ENCODE measurements around the gene HDAC4. TPM values are rescaled to one million over a fixed set of nuclear protein-coding genes. Genes with fewer than 3 reads are reported as not detected.

HDAC4 gene
- total and polyA plus RNA-seq, 4 donors = 2.9 to 37.2 (median 4.4) TPM

DNA sequence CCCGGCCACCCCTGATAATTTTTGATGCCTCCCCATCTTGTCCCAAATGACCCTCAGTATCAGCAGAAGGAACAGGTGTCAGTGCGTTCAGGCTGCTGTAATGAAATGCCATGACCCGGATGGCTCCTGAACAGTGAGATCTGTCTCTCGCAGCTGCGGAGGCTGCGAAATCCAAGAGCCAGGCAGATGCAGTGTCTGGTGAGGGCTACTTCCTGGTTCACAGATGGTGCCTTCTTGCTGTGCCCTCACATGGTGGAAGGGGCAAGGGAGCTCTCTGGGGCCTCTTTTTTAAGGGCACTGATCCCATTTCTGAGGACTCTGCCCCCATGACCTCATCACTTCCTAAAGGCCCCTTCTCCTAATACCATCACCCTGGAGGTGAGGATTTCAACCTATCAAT lies 400.7 kb downstream of the HDAC4 start:
- no peak for DNase-seq (ENCODE audit: low spot score)
- Histone ChIP-seq H3K27me3 (ENCODE audit: control insufficient read depth in 4 of 4, insufficient read depth in 4 of 4, low read length in 3 of 4) (peaks cover 0 to 2% (median 0%) of the 10 kb centered on the region in 4 donors), H3K36me3 (ENCODE audit: control insufficient read depth in 4 of 4, insufficient read depth in 3 of 4, low read depth in 1 of 4, low read length in 3 of 4) (no peaks in the 10 kb centered on the region), H3K9ac (ENCODE audit: low read depth in 1 of 2, low read length in 2 of 2) (no peak overlapping the region), H3K27ac (ENCODE audit: low read depth in 1 of 2, low read length in 2 of 2) (no peak overlapping the region), H3K4me3 (ENCODE audit: low read depth in 1 of 3, low read length in 3 of 3) (no peak overlapping the region), H3K9me3 (ENCODE audit: control insufficient read depth in 4 of 4, low read length in 3 of 4) (peaks cover 0 to 3% (median 1%) of the 10 kb centered on the region in 4 donors), H3K4me1 (ENCODE audit: control insufficient read depth in 4 of 4, insufficient read depth in 4 of 4, low read length in 3 of 4) (peaks cover 0 to 3% (median 0%) of the 10 kb centered on the region in 4 donors)
- TF ChIP-seq FOXA1 (IDR thresholded peaks at IDR 0.05) (no peak), JUND (IDR thresholded peaks at IDR 0.05) (no peak), GABPA (IDR thresholded peaks at IDR 0.05 in 1 of 2, conservative IDR thresholded peaks at IDR 0.05 in 1 of 2) (no peak)
- 97% methylated on average over 6 of the region's 6 CpGs for WGBS

DNA sequence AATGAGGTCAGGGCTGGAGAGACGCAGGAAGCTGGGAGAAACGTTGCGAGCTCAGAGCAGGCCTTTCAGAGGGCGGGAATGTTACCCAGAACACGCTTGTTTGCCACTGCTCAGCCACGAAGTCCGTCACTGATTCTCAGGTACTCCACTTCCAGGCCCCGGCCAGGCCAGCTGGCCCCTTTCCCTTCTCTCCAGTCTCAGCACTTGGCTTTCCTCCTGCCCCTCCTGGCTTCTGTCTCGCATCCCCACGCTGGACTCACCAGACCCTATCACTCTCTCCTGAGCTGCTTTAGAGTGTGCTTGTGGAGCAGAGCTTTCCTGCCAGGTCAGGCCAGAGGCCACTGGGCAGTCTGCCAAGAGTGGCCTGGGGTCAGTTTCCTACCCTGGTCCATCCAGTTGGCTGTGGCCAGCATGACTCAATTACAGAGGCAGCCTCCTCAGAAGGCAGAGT lies 401.5 kb downstream of the HDAC4 start:
- TF ChIP-seq TAF1 (conservative IDR thresholded peaks at IDR 0.05) (no peak), HNF4G (IDR thresholded peaks at IDR 0.05) (no peak), RAD21 (IDR thresholded peaks at IDR 0.05) (no peak), NR2F2 (IDR thresholded peaks at IDR 0.05) (peak; percentile 65), HNF4A (conservative IDR thresholded peaks at IDR 0.05) (peak; percentile 33 to 55), RXRA (IDR thresholded peaks at IDR 0.05) (peak in 1 of 2 donors; percentile 16), SP1 (IDR thresholded peaks at IDR 0.05) (no peak)
- TF ChIP-seq, protein P1, sequence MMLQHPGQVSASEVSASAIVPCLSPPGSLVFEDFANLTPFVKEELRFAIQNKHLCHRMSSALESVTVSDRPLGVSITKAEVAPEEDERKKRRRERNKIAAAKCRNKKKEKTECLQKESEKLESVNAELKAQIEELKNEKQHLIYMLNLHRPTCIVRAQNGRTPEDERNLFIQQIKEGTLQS (IDR thresholded peaks at IDR 0.05) = no peak
- TF ChIP-seq, protein P2, sequence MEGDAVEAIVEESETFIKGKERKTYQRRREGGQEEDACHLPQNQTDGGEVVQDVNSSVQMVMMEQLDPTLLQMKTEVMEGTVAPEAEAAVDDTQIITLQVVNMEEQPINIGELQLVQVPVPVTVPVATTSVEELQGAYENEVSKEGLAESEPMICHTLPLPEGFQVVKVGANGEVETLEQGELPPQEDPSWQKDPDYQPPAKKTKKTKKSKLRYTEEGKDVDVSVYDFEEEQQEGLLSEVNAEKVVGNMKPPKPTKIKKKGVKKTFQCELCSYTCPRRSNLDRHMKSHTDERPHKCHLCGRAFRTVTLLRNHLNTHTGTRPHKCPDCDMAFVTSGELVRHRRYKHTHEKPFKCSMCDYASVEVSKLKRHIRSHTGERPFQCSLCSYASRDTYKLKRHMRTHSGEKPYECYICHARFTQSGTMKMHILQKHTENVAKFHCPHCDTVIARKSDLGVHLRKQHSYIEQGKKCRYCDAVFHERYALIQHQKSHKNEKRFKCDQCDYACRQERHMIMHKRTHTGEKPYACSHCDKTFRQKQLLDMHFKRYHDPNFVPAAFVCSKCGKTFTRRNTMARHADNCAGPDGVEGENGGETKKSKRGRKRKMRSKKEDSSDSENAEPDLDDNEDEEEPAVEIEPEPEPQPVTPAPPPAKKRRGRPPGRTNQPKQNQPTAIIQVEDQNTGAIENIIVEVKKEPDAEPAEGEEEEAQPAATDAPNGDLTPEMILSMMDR (IDR thresholded peaks at IDR 0.05; ENCODE audit: low read depth, low read length, missing input control) = no peak
- DNase-seq (ENCODE audit: low spot score) = peak; percentile 59
- peaks cover 0 to 9% (median 4%) of the 10 kb centered on the region in 4 donors for H3K9me3 ChIP-seq (ENCODE audit: control insufficient read depth in 4 of 4, low read length in 3 of 4)
- no peaks in the 10 kb centered on the region for H3K36me3 ChIP-seq (ENCODE audit: control insufficient read depth in 4 of 4, insufficient read depth in 3 of 4, low read depth in 1 of 4, low read length in 3 of 4)
- H3K4me3 ChIP-seq (ENCODE audit: low read depth in 1 of 3, low read length in 3 of 3) = no peak overlapping the region
- H3K4me1 ChIP-seq (ENCODE audit: control insufficient read depth in 4 of 4, insufficient read depth in 4 of 4, low read length in 3 of 4) = peaks cover 0 to 3% (median 0%) of the 10 kb centered on the region in 4 donors
- WGBS = 59% methylated on average over 10 of the region's 10 CpGs
- no peak overlapping the region for H3K27ac ChIP-seq (ENCODE audit: low read depth in 1 of 2, low read length in 2 of 2)
- H3K27me3 ChIP-seq (ENCODE audit: control insufficient read depth in 4 of 4, insufficient read depth in 4 of 4, low read length in 3 of 4) = peaks cover 0 to 2% (median 0%) of the 10 kb centered on the region in 4 donors
- H3K9ac ChIP-seq (ENCODE audit: low read depth in 1 of 2, low read length in 2 of 2) = no peak overlapping the region

DNA sequence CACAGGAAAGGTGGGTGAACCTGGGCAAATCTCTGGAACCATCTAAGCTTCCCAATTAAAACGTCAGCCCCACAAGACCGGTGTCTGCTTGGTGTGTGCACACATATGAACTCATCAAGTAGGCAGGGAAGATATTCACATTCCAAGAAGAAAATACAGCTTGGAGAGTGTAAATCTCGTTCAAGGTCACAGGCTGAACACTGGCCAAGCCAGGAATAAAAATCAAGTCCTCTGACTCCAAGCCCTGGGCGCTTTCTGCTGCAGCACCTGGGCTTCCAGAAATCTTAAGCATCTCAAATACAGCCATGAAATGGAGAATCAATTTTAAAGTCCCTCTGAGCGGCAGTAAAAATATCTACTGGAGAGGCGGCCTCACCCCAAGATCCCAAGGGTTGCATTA lies 402.0 kb downstream of the HDAC4 start:
- DNase-seq (ENCODE audit: low spot score) = no peak
- H3K4me1 ChIP-seq (ENCODE audit: control insufficient read depth in 4 of 4, insufficient read depth in 4 of 4, low read length in 3 of 4) = peaks cover 0 to 3% (median 0%) of the 10 kb centered on the region in 4 donors
- H3K9ac ChIP-seq (ENCODE audit: low read depth in 1 of 2, low read length in 2 of 2) = no peak overlapping the region
- peaks cover 0 to 10% (median 5%) of the 10 kb centered on the region in 4 donors for H3K9me3 ChIP-seq (ENCODE audit: control insufficient read depth in 4 of 4, low read length in 3 of 4)
- no peak overlapping the region for H3K27ac ChIP-seq (ENCODE audit: low read depth in 1 of 2, low read length in 2 of 2)
- TF ChIP-seq, protein P3, sequence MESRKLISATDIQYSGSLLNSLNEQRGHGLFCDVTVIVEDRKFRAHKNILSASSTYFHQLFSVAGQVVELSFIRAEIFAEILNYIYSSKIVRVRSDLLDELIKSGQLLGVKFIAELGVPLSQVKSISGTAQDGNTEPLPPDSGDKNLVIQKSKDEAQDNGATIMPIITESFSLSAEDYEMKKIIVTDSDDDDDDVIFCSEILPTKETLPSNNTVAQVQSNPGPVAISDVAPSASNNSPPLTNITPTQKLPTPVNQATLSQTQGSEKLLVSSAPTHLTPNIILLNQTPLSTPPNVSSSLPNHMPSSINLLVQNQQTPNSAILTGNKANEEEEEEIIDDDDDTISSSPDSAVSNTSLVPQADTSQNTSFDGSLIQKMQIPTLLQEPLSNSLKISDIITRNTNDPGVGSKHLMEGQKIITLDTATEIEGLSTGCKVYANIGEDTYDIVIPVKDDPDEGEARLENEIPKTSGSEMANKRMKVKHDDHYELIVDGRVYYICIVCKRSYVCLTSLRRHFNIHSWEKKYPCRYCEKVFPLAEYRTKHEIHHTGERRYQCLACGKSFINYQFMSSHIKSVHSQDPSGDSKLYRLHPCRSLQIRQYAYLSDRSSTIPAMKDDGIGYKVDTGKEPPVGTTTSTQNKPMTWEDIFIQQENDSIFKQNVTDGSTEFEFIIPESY (IDR thresholded peaks at IDR 0.05) = no peak
- TF ChIP-seq HNF4A (conservative IDR thresholded peaks at IDR 0.05) (no peak), GABPA (IDR thresholded peaks at IDR 0.05 in 1 of 2, conservative IDR thresholded peaks at IDR 0.05 in 1 of 2) (no peak), RXRA (IDR thresholded peaks at IDR 0.05) (no peak), JUND (IDR thresholded peaks at IDR 0.05) (no peak)
- TF ChIP-seq, protein P4, sequence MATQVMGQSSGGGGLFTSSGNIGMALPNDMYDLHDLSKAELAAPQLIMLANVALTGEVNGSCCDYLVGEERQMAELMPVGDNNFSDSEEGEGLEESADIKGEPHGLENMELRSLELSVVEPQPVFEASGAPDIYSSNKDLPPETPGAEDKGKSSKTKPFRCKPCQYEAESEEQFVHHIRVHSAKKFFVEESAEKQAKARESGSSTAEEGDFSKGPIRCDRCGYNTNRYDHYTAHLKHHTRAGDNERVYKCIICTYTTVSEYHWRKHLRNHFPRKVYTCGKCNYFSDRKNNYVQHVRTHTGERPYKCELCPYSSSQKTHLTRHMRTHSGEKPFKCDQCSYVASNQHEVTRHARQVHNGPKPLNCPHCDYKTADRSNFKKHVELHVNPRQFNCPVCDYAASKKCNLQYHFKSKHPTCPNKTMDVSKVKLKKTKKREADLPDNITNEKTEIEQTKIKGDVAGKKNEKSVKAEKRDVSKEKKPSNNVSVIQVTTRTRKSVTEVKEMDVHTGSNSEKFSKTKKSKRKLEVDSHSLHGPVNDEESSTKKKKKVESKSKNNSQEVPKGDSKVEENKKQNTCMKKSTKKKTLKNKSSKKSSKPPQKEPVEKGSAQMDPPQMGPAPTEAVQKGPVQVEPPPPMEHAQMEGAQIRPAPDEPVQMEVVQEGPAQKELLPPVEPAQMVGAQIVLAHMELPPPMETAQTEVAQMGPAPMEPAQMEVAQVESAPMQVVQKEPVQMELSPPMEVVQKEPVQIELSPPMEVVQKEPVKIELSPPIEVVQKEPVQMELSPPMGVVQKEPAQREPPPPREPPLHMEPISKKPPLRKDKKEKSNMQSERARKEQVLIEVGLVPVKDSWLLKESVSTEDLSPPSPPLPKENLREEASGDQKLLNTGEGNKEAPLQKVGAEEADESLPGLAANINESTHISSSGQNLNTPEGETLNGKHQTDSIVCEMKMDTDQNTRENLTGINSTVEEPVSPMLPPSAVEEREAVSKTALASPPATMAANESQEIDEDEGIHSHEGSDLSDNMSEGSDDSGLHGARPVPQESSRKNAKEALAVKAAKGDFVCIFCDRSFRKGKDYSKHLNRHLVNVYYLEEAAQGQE (IDR thresholded peaks at IDR 0.05) = no peak
- TF ChIP-seq, protein P1 (IDR thresholded peaks at IDR 0.05) = no peak
- TF ChIP-seq, protein P2 (IDR thresholded peaks at IDR 0.05; ENCODE audit: low read depth, low read length, missing input control) = no peak
- peaks cover 0 to 2% (median 0%) of the 10 kb centered on the region in 4 donors for H3K27me3 ChIP-seq (ENCODE audit: control insufficient read depth in 4 of 4, insufficient read depth in 4 of 4, low read length in 3 of 4)
- H3K36me3 ChIP-seq (ENCODE audit: control insufficient read depth in 4 of 4, insufficient read depth in 3 of 4, low read depth in 1 of 4, low read length in 3 of 4) = no peaks in the 10 kb centered on the region
- WGBS = 79% methylated on average over 6 of the region's 6 CpGs
- H3K4me3 ChIP-seq (ENCODE audit: low read depth in 1 of 3, low read length in 3 of 3) = no peak overlapping the region
